DND-41 (cell line): ENCODE measurements around the gene GPATCH2L.

Experiments used
- CTCF ChIP-seq: IDR thresholded peaks from 2 replicates; pipeline ENCODE4 v1.5.1; 2012; ENCODE audit warnings: borderline replicate concordance, low read length, moderate library complexity, mild to moderate bottlenecking; ENCODE audit not compliant: poor library complexity, severe bottlenecking; ENCODE audit errors: extremely low read depth
- EZH2 ChIP-seq: IDR thresholded peaks from 3 replicates; pipeline ENCODE4 v1.6.1; 2012; ENCODE audit warnings: borderline replicate concordance, low read depth, mild to moderate bottlenecking, moderate library complexity, low read length, inconsistent platforms; ENCODE audit not compliant: severe bottlenecking

GRCh38 chr14:76126076-76126475, 25.6 kb upstream of the GPATCH2L start:
- TF ChIP-seq CTCF (no peak), EZH2 (no peak)
